Measurements from ENCODE around the gene FSTL4. TPM values are rescaled to one million over a fixed set of nuclear protein-coding genes. Genes with fewer than 3 reads are reported as not detected.

FSTL4 gene
- total and polyA plus RNA-seq, 2 donors: 0.99 to 1.2 TPM

- WGBS: 94% methylated on average over 2 of the region's 2 CpGs
- H3K9me3 ChIP-seq (ENCODE audit: control insufficient read depth in 2 of 2, insufficient read depth in 1 of 2, low read length in 1 of 2): no peaks in the 10 kb centered on the region
- H3K27me3 ChIP-seq (ENCODE audit: control insufficient read depth in 2 of 2, insufficient read depth in 1 of 2, low read length in 1 of 2): peaks cover 63 to 68% of the 10 kb centered on the region in 2 donors
- no peaks in the 10 kb centered on the region for H3K36me3 ChIP-seq (ENCODE audit: control insufficient read depth in 2 of 2, insufficient read depth in 2 of 2, low read length in 1 of 2)
- H3K4me3 ChIP-seq (ENCODE audit: low read length in 2 of 2): no peak overlapping the region
- H3K4me1 ChIP-seq (ENCODE audit: control insufficient read depth in 2 of 2, insufficient read depth in 2 of 2, low read length in 2 of 2): peaks cover 5 to 12% of the 10 kb centered on the region in 2 donors
- H3K27ac ChIP-seq (ENCODE audit: low read depth in 1 of 2, low read length in 1 of 2): no peak overlapping the region
- no peak for DNase-seq (ENCODE audit: low read depth in 6 of 9, low spot score in 9 of 9)
Measured at GRCh38 chr5:133613743-133614142, 1.4 kb upstream of the FSTL4 start.

GRCh38 chr5:133613184-133613583 is 843 bp upstream of the FSTL4 start:
- Histone ChIP-seq H3K9me3 (ENCODE audit: control insufficient read depth in 2 of 2, insufficient read depth in 1 of 2, low read length in 1 of 2) (no peaks in the 10 kb centered on the region), H3K27ac (ENCODE audit: low read depth in 1 of 2, low read length in 1 of 2) (no peak overlapping the region), H3K4me3 (ENCODE audit: low read length in 2 of 2) (no peak overlapping the region), H3K27me3 (ENCODE audit: control insufficient read depth in 2 of 2, insufficient read depth in 1 of 2, low read length in 1 of 2) (peaks cover 64 to 72% of the 10 kb centered on the region in 2 donors), H3K4me1 (ENCODE audit: control insufficient read depth in 2 of 2, insufficient read depth in 2 of 2, low read length in 2 of 2) (peaks cover 5 to 12% of the 10 kb centered on the region in 2 donors), H3K36me3 (ENCODE audit: control insufficient read depth in 2 of 2, insufficient read depth in 2 of 2, low read length in 1 of 2) (no peaks in the 10 kb centered on the region)
- WGBS: 80% methylated on average over 5 of the region's 5 CpGs
- no peak for DNase-seq (ENCODE audit: low read depth in 6 of 9, low spot score in 9 of 9)

GRCh38 chr5:133611357-133612248 is 738 bp downstream of the FSTL4 start:
- 3% methylated on average over 91 of the region's 91 CpGs for WGBS
- Histone ChIP-seq H3K4me3 (ENCODE audit: low read length in 2 of 2) (peak overlapping the region in 1 of 2 donors; percentile 42), H3K36me3 (ENCODE audit: control insufficient read depth in 2 of 2, insufficient read depth in 2 of 2, low read length in 1 of 2) (no peaks in the 10 kb centered on the region), H3K9me3 (ENCODE audit: control insufficient read depth in 2 of 2, insufficient read depth in 1 of 2, low read length in 1 of 2) (no peaks in the 10 kb centered on the region), H3K4me1 (ENCODE audit: control insufficient read depth in 2 of 2, insufficient read depth in 2 of 2, low read length in 2 of 2) (peaks cover 5 to 12% of the 10 kb centered on the region in 2 donors), H3K27ac (ENCODE audit: low read depth in 1 of 2, low read length in 1 of 2) (no peak overlapping the region), H3K27me3 (ENCODE audit: control insufficient read depth in 2 of 2, insufficient read depth in 1 of 2, low read length in 1 of 2) (peaks cover 64 to 84% of the 10 kb centered on the region in 2 donors)
- peak in 1 of 9 donors; percentile 3 for DNase-seq (ENCODE audit: low read depth in 6 of 9, low spot score in 9 of 9)

GRCh38 chr5:133610489-133611356 is 1.6 kb downstream of the FSTL4 start:
- Histone ChIP-seq H3K27ac (ENCODE audit: low read depth in 1 of 2, low read length in 1 of 2) (no peak overlapping the region), H3K27me3 (ENCODE audit: control insufficient read depth in 2 of 2, insufficient read depth in 1 of 2, low read length in 1 of 2) (peaks cover 61 to 82% of the 10 kb centered on the region in 2 donors), H3K36me3 (ENCODE audit: control insufficient read depth in 2 of 2, insufficient read depth in 2 of 2, low read length in 1 of 2) (no peaks in the 10 kb centered on the region), H3K4me3 (ENCODE audit: low read length in 2 of 2) (peak overlapping the region in 1 of 2 donors; percentile 35), H3K4me1 (ENCODE audit: control insufficient read depth in 2 of 2, insufficient read depth in 2 of 2, low read length in 2 of 2) (peaks cover 5 to 12% of the 10 kb centered on the region in 2 donors), H3K9me3 (ENCODE audit: control insufficient read depth in 2 of 2, insufficient read depth in 1 of 2, low read length in 1 of 2) (no peaks in the 10 kb centered on the region)
- WGBS: 9% methylated on average over 57 of the region's 57 CpGs
- DNase-seq (ENCODE audit: low read depth in 6 of 9, low spot score in 9 of 9): peak in 3 of 9 donors; percentile 9 to 38 (median 26)

GRCh38 chr5:133607451-133607850 is 4.9 kb downstream of the FSTL4 start:
- Histone ChIP-seq H3K4me1 (ENCODE audit: control insufficient read depth in 2 of 2, insufficient read depth in 2 of 2, low read length in 2 of 2) (peaks cover 5 to 11% of the 10 kb centered on the region in 2 donors), H3K9me3 (ENCODE audit: control insufficient read depth in 2 of 2, insufficient read depth in 1 of 2, low read length in 1 of 2) (no peaks in the 10 kb centered on the region), H3K36me3 (ENCODE audit: control insufficient read depth in 2 of 2, insufficient read depth in 2 of 2, low read length in 1 of 2) (no peaks in the 10 kb centered on the region), H3K27ac (ENCODE audit: low read depth in 1 of 2, low read length in 1 of 2) (no peak overlapping the region), H3K4me3 (ENCODE audit: low read length in 2 of 2) (no peak overlapping the region), H3K27me3 (ENCODE audit: control insufficient read depth in 2 of 2, insufficient read depth in 1 of 2, low read length in 1 of 2) (peaks cover 37 to 66% of the 10 kb centered on the region in 2 donors)
- DNase-seq (ENCODE audit: low read depth in 6 of 9, low spot score in 9 of 9): no peak
- 67% methylated on average over 6 of the region's 6 CpGs for WGBS

- no peak overlapping the region for H3K4me3 ChIP-seq (ENCODE audit: low read length in 2 of 2)
- peaks cover 31 to 62% of the 10 kb centered on the region in 2 donors for H3K27me3 ChIP-seq (ENCODE audit: control insufficient read depth in 2 of 2, insufficient read depth in 1 of 2, low read length in 1 of 2)
- no peaks in the 10 kb centered on the region for H3K36me3 ChIP-seq (ENCODE audit: control insufficient read depth in 2 of 2, insufficient read depth in 2 of 2, low read length in 1 of 2)
- DNase-seq (ENCODE audit: low read depth in 6 of 9, low spot score in 9 of 9): no peak
- H3K4me1 ChIP-seq (ENCODE audit: control insufficient read depth in 2 of 2, insufficient read depth in 2 of 2, low read length in 2 of 2): peaks cover 5 to 8% of the 10 kb centered on the region in 2 donors
- 97% methylated on average over 2 of the region's 2 CpGs for WGBS
- no peaks in the 10 kb centered on the region for H3K9me3 ChIP-seq (ENCODE audit: control insufficient read depth in 2 of 2, insufficient read depth in 1 of 2, low read length in 1 of 2)
- H3K27ac ChIP-seq (ENCODE audit: low read depth in 1 of 2, low read length in 1 of 2): no peak overlapping the region
Measured at GRCh38 chr5:133606835-133607234, 5.5 kb downstream of the FSTL4 start.

GRCh38 chr5:133605323-133605722 is 7.0 kb downstream of the FSTL4 start:
- Histone ChIP-seq H3K4me3 (ENCODE audit: low read length in 2 of 2) (no peak overlapping the region), H3K36me3 (ENCODE audit: control insufficient read depth in 2 of 2, insufficient read depth in 2 of 2, low read length in 1 of 2) (no peaks in the 10 kb centered on the region), H3K9me3 (ENCODE audit: control insufficient read depth in 2 of 2, insufficient read depth in 1 of 2, low read length in 1 of 2) (no peaks in the 10 kb centered on the region), H3K27ac (ENCODE audit: low read depth in 1 of 2, low read length in 1 of 2) (no peak overlapping the region), H3K4me1 (ENCODE audit: control insufficient read depth in 2 of 2, insufficient read depth in 2 of 2, low read length in 2 of 2) (no peaks in the 10 kb centered on the region), H3K27me3 (ENCODE audit: control insufficient read depth in 2 of 2, insufficient read depth in 1 of 2, low read length in 1 of 2) (peaks cover 17 to 55% of the 10 kb centered on the region in 2 donors)
- DNase-seq (ENCODE audit: low read depth in 6 of 9, low spot score in 9 of 9): no peak

- no peaks in the 10 kb centered on the region for H3K4me1 ChIP-seq (ENCODE audit: control insufficient read depth in 2 of 2, insufficient read depth in 2 of 2, low read length in 2 of 2)
- H3K36me3 ChIP-seq (ENCODE audit: control insufficient read depth in 2 of 2, insufficient read depth in 2 of 2, low read length in 1 of 2): no peaks in the 10 kb centered on the region
- H3K4me3 ChIP-seq (ENCODE audit: low read length in 2 of 2): no peak overlapping the region
- 84% methylated on average over 6 of the region's 6 CpGs for WGBS
- no peak for DNase-seq (ENCODE audit: low read depth in 6 of 9, low spot score in 9 of 9)
- peaks cover under 1 to 41% of the 10 kb centered on the region in 2 donors for H3K27me3 ChIP-seq (ENCODE audit: control insufficient read depth in 2 of 2, insufficient read depth in 1 of 2, low read length in 1 of 2)
- H3K27ac ChIP-seq (ENCODE audit: low read depth in 1 of 2, low read length in 1 of 2): no peak overlapping the region
- no peaks in the 10 kb centered on the region for H3K9me3 ChIP-seq (ENCODE audit: control insufficient read depth in 2 of 2, insufficient read depth in 1 of 2, low read length in 1 of 2)
Measured at GRCh38 chr5:133603711-133604110, 8.6 kb downstream of the FSTL4 start.

All from thymus (tissue), 11 donors.